IMR-90 (cell line): ENCODE results near the gene SLC25A19. TPM values are rescaled to one million over a fixed set of nuclear protein-coding genes. Genes with fewer than 3 reads are reported as not detected.

Source experiments
- ATAC-seq: fragments of 200-7000 bp; cut with Tn5 transposase; 2 replicates; pipeline ENCODE4 v1.9.1; 2020; ENCODE audit warnings: low read depth, mild to moderate bottlenecking, moderate library complexity
- BruUV-seq: library from RNA; stranded (reverse); fragments of 400-500 nt; replicated peaks from 2 replicates; lab custom pipeline; 2021; lab: Mats Ljungman, UMichigan
- CTCF ChIA-PET: fragments of 300-600 bp; formaldehyde crosslinking; extraction: SDS; loops from one replicate; lab custom pipeline; 2021; ENCODE audit warnings: antibody characterized with exemption; lab: Yijun Ruan, JAX
- POLR2A ChIA-PET: fragments of 300-600 bp; sonication (Branson Sonifier 250); formaldehyde crosslinking; loops from one replicate; lab custom pipeline; 2022; ENCODE audit warnings: antibody characterized with exemption; ENCODE audit not compliant: unreplicated experiment; lab: Charles Lee
- DNase-seq: peaks from one replicate; pipeline ENCODE4 v3.0.0; 2013
- H2AFZ ChIP-seq: replicated peaks from 2 replicates; pipeline ENCODE3; 2013; ENCODE audit warnings: low read length, mild to moderate bottlenecking; ENCODE audit not compliant: poor library complexity
- H2AK5ac ChIP-seq: 2 replicates; pipeline ENCODE4 v1.6.1; 2013; ENCODE audit warnings: low read depth, low read length, inconsistent platforms
- H2AK9ac ChIP-seq: replicated peaks from 2 replicates; pipeline ENCODE3; 2013; ENCODE audit warnings: mild to moderate bottlenecking, low read depth, low read length, moderate library complexity; ENCODE audit not compliant: poor library complexity
- H2BK120ac ChIP-seq: 2 replicates; pipeline ENCODE4 v1.6.1; 2013; ENCODE audit warnings: low read depth, low read length, inconsistent platforms
- H2BK15ac ChIP-seq: 3 replicates; pipeline ENCODE4 v1.6.1; 2013; ENCODE audit warnings: low read depth, low read length, inconsistent platforms
- H2BK20ac ChIP-seq: 2 replicates; pipeline ENCODE4 v1.6.1; 2013; ENCODE audit warnings: low read depth, mild to moderate bottlenecking, inconsistent platforms, low read length, moderate library complexity
- H2BK5ac ChIP-seq: 2 replicates; pipeline ENCODE4 v1.6.1; 2013; ENCODE audit warnings: mild to moderate bottlenecking, low read depth, low read length, inconsistent platforms; ENCODE audit not compliant: poor library complexity, severe bottlenecking
- H3K14ac ChIP-seq: replicated peaks from 2 replicates; pipeline ENCODE4 v1.6.1; 2013; ENCODE audit warnings: low read depth, low read length, inconsistent platforms
- H3K18ac ChIP-seq: 2 replicates; pipeline ENCODE4 v1.6.1; 2013; ENCODE audit warnings: low read depth, low read length, control low read depth
- H3K23ac ChIP-seq: 2 replicates; pipeline ENCODE4 v1.6.1; 2013; ENCODE audit warnings: low read depth, low read length, inconsistent platforms
- H3K27ac ChIP-seq: 2 replicates; pipeline ENCODE4 v1.5.1; 2013; ENCODE audit warnings: mild to moderate bottlenecking, control low read depth, low read length; ENCODE audit not compliant: insufficient read depth
- H3K27me3 ChIP-seq: 2 replicates; pipeline ENCODE4 v1.6.1; 2013; ENCODE audit warnings: low read length; ENCODE audit not compliant: control insufficient read depth, insufficient read depth
- H3K36me3 ChIP-seq: 2 replicates; pipeline ENCODE4 v1.6.1; 2013; ENCODE audit warnings: low read length, mixed read lengths; ENCODE audit not compliant: control insufficient read depth, insufficient read depth
- H3K4ac ChIP-seq: 2 replicates; pipeline ENCODE4 v1.6.1; 2013; ENCODE audit warnings: low read depth, low read length, inconsistent platforms
- H3K4me1 ChIP-seq: 2 replicates; pipeline ENCODE4 v1.6.1; 2013; ENCODE audit warnings: low read length, mixed read lengths; ENCODE audit not compliant: control insufficient read depth, insufficient read depth
- H3K4me2 ChIP-seq: 2 replicates; pipeline ENCODE4 v1.6.1; 2013; ENCODE audit warnings: low read depth, mild to moderate bottlenecking, control low read depth, low read length, moderate library complexity
- H3K4me3 ChIP-seq: 2 replicates; pipeline ENCODE4 v1.5.1; 2013; ENCODE audit warnings: low read depth, mild to moderate bottlenecking, control low read depth, low read length, moderate library complexity; ENCODE audit not compliant: insufficient read depth
- H3K56ac ChIP-seq: 2 replicates; pipeline ENCODE4 v1.6.1; 2013; ENCODE audit warnings: low read length, inconsistent platforms; ENCODE audit not compliant: insufficient read depth; ENCODE audit errors: extremely low read depth
- H3K79me1 ChIP-seq, 2 experiments: 2 replicates each; pipeline ENCODE4 v1.6.1; 2013; ENCODE audit warnings: low read length in 2 of 2, inconsistent platforms in 1 of 2, low read depth in 1 of 2
- H3K9ac ChIP-seq: 2 replicates; pipeline ENCODE4 v1.6.1; 2013; ENCODE audit warnings: low read depth, low read length, control low read depth
- H3K9me1 ChIP-seq: 2 replicates; pipeline ENCODE4 v1.6.1; 2013; ENCODE audit warnings: low read length, inconsistent platforms; ENCODE audit not compliant: insufficient read depth
- H3K9me3 ChIP-seq: 2 replicates; pipeline ENCODE4 v1.6.1; 2013; ENCODE audit warnings: low read length; ENCODE audit not compliant: control insufficient read depth, insufficient read depth
- H4K20me1 ChIP-seq: 2 replicates; pipeline ENCODE4 v1.6.1; 2013; ENCODE audit warnings: low read length, inconsistent platforms; ENCODE audit not compliant: insufficient read depth
- H4K5ac ChIP-seq: 2 replicates; pipeline ENCODE4 v1.6.1; 2013; ENCODE audit warnings: mild to moderate bottlenecking, low read depth, low read length, control low read depth
- H4K8ac ChIP-seq, 2 experiments: 2 replicates each; pipeline ENCODE4 v1.6.1; 2013; ENCODE audit warnings: low read depth in 2 of 2, low read length in 2 of 2, control low read depth in 1 of 2, inconsistent platforms in 1 of 2
- H4K91ac ChIP-seq: 2 replicates; pipeline ENCODE4 v1.6.1; 2013; ENCODE audit warnings: low read depth, low read length, inconsistent platforms; ENCODE audit not compliant: insufficient read depth
- BHLHE40 ChIP-seq: fragments of 150-350 bp; IDR thresholded peaks from 2 replicates; pipeline ENCODE4 v1.6.1; 2016; ENCODE audit warnings: mild to moderate bottlenecking, low read depth, low read length
- FOS ChIP-seq: fragments of 150-350 bp; IDR thresholded peaks from 2 replicates; pipeline ENCODE4 v1.6.1; 2016; ENCODE audit warnings: low read depth, low read length
- MAFK ChIP-seq: IDR thresholded peaks from 2 replicates; pipeline ENCODE4 v1.6.1; 2012; ENCODE audit warnings: low read depth, low read length, improper control_type of control experiment
- MAZ ChIP-seq: IDR thresholded peaks from 2 replicates; pipeline ENCODE4 v1.6.1; 2012; ENCODE audit warnings: low read depth, mild to moderate bottlenecking, low read length, improper control_type of control experiment, moderate library complexity, borderline replicate concordance
- MXI1 ChIP-seq: IDR thresholded peaks from 2 replicates; pipeline ENCODE4 v1.6.1; 2012; ENCODE audit warnings: low read depth, mild to moderate bottlenecking, low read length, moderate library complexity, borderline replicate concordance
- NFE2L2 ChIP-seq: fragments of 150-350 bp; IDR thresholded peaks from 2 replicates; pipeline ENCODE4 v1.6.1; 2016; ENCODE audit warnings: low read depth, mild to moderate bottlenecking, low read length
- POLR2A ChIP-seq: IDR thresholded peaks from 2 replicates; pipeline ENCODE4 v1.6.1; 2012; ENCODE audit warnings: mild to moderate bottlenecking, low read depth, low read length
- RAD21 ChIP-seq: IDR thresholded peaks from 2 replicates; pipeline ENCODE4 v1.6.1; 2012; ENCODE audit warnings: low read length, improper control_type of control experiment
- RCOR1 ChIP-seq: IDR thresholded peaks from 2 replicates; pipeline ENCODE4 v1.6.1; 2012; ENCODE audit warnings: mild to moderate bottlenecking, low read length, improper control_type of control experiment; ENCODE audit not compliant: insufficient replicate concordance
- SMC3 ChIP-seq: fragments of 150-350 bp; IDR thresholded peaks from 2 replicates; pipeline ENCODE4 v1.6.1; 2016; ENCODE audit warnings: low read depth, mild to moderate bottlenecking, antibody characterized with exemption, low read length, moderate library complexity
- WGBS, 2 experiments: methylation state at CpG; one replicate each; pipeline versions ENCODE4 v1.1.5 to v1.1.7; 2013; ENCODE audit warnings: missing lambda C conversion rate in 2 of 2; ENCODE audit not compliant: insufficient read length in 1 of 2; ENCODE audit errors: extremely low coverage in 2 of 2; 5-methylcytosine and 5-hydroxymethylcytosine counted together
- dilution Hi-C: fragments of 300-500 bp; cut with HindIII; formaldehyde crosslinking; loops from one replicate; pipeline ENCODE4 v1.14.3; 2018; ENCODE audit warnings: low sequenced_read_pairs; ENCODE audit not compliant: unreplicated experiment
- in situ Hi-C: fragments of 300-500 bp; cut with MboI; formaldehyde crosslinking; loops from 3 replicates; pipeline ENCODE4 v1.14.3; 2019; ENCODE audit warnings: low sequenced_read_pairs, inconsistent platforms, mixed read lengths
- intact Hi-C: fragments of 100-400 bp; cut with micrococcal nuclease; formaldehyde crosslinking; loops from 2 replicates; pipeline ENCODE4 v1.10.0; 2022
- polyA plus RNA-seq, 3 experiments: library from polyadenylated mRNA; depleted of rRNA; stranded (reverse); fragments of >200 nt; gene quantifications; 2 replicates each; pipeline ENCODE4 v1.2.3, GENCODE V29; 2012; ENCODE audit warnings: low replicate concordance in 1 of 3
- total RNA-seq: library from RNA; depleted of rRNA; stranded (reverse); fragments of >200 nt; gene quantifications from 2 replicates; pipeline ENCODE4 v1.2.3, GENCODE V29; 2012
- TF ChIP-seq, protein P1 (sequence below): conservative IDR thresholded peaks from 2 replicates; pipeline ENCODE4 v1.5.1; 2012; ENCODE audit warnings: mild to moderate bottlenecking, low read depth, low read length, improper control_type of control experiment
- TF ChIP-seq, protein P2 (sequence below): fragments of 150-350 bp; IDR thresholded peaks from 2 replicates; pipeline ENCODE4 v1.6.1; 2016; ENCODE audit warnings: low read depth, mild to moderate bottlenecking, low read length, moderate library complexity, borderline replicate concordance

The SLC25A19 gene
- total and polyA plus RNA-seq, 2 of the 4 experiments (the other 2 are of a cell fraction) = 9.1 to 9.2 TPM

DNA sequence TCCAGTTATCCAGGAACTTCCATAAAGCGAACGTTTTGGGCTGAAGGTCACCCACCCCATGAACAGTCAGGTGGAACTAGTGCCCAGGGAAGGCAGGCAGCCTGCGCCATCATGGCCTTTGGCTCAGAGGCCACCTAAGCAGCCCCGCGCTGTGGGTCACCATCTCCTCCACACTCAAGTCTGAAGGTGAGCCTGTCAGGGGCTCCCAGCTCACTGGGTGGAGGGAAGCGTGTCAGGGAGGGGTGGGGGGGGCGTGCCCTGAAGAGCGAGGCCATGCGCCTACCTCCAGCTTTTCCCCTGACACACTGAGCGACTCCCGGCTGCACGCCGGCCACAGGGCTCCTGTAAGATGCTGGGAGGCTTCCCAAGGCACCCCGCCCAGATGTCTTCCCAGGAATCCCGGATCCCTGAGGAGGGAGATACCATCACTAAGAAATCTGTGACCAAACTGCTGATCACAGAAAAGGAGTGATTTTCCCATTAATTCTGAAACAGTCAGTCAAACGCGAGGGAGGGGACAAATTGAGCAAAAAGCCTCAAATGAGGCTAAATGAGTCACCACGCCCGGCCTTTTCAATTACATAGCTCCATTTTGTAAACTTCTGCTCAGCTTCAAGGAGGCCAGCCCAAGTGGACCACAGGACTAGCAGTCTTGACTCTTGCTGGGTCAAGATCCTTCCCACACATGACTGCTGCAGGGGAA, 26.5 kb upstream of the SLC25A19 start:
- ChIA-PET POLR2A (no interaction called here), CTCF (interaction anchor here (0.7 kb wide), 1 partner anchor 45 kb away, joined by 3 read pairs; the partner anchor contains the start of gene MIF4GD)
- Histone ChIP-seq H4K91ac (no peak overlapping the region), H3K4me2 (no peak overlapping the region), H2AFZ (no peak overlapping the region), H3K4me1 (peaks cover 9% of the 10 kb centered on the region; the same call in 1 of the 2 replicates), H3K56ac (no peak overlapping the region), H4K20me1 (peaks cover 6% of the 10 kb centered on the region; the same call in 1 of the 2 replicates), H3K4me3 (no peak overlapping the region), H2BK5ac (no peak overlapping the region), H3K79me1 (peaks cover 0 to 20% of the 10 kb centered on the region in 2 experiments; a peak in 3 of 4 replicates), H3K14ac (no peak overlapping the region), H3K9ac (no peak overlapping the region), H2AK9ac (no peak overlapping the region), H3K9me3 (no peaks in the 10 kb centered on the region), H4K8ac (no peak overlapping the region), H2BK15ac (no peak overlapping the region), H2BK20ac (no peak overlapping the region), H3K4ac (no peak overlapping the region), H3K27ac (no peak overlapping the region), H4K5ac (no peak overlapping the region), H3K27me3 (no peaks in the 10 kb centered on the region), H3K23ac (no peak overlapping the region), H3K18ac (no peak overlapping the region), H2AK5ac (peak overlapping the region; percentile 23; the same call in 1 of the 2 replicates), H3K9me1 (peaks cover 12% of the 10 kb centered on the region), H2BK120ac (no peak overlapping the region), H3K36me3 (peaks cover 20% of the 10 kb centered on the region; the same call in 1 of the 2 replicates)
- no TSS peak for BruUV-seq
- peak; percentile 47 for DNase-seq
- intact Hi-C loops = no loop called here
- in situ Hi-C loops = no loop called here
- 83% methylated on average over 2 of the region's 19 CpGs; no CpG with 5 or more reads in 1 of the 2 experiments for WGBS, 2 experiments
- dilution Hi-C loops = no loop called here
- ATAC-seq = peak; percentile 62
- no peak for TF ChIP-seq RAD21
- TF ChIP-seq POLR2A = no peak
- TF ChIP-seq, protein P1, sequence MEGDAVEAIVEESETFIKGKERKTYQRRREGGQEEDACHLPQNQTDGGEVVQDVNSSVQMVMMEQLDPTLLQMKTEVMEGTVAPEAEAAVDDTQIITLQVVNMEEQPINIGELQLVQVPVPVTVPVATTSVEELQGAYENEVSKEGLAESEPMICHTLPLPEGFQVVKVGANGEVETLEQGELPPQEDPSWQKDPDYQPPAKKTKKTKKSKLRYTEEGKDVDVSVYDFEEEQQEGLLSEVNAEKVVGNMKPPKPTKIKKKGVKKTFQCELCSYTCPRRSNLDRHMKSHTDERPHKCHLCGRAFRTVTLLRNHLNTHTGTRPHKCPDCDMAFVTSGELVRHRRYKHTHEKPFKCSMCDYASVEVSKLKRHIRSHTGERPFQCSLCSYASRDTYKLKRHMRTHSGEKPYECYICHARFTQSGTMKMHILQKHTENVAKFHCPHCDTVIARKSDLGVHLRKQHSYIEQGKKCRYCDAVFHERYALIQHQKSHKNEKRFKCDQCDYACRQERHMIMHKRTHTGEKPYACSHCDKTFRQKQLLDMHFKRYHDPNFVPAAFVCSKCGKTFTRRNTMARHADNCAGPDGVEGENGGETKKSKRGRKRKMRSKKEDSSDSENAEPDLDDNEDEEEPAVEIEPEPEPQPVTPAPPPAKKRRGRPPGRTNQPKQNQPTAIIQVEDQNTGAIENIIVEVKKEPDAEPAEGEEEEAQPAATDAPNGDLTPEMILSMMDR = no peak
- TF ChIP-seq, protein P2, sequence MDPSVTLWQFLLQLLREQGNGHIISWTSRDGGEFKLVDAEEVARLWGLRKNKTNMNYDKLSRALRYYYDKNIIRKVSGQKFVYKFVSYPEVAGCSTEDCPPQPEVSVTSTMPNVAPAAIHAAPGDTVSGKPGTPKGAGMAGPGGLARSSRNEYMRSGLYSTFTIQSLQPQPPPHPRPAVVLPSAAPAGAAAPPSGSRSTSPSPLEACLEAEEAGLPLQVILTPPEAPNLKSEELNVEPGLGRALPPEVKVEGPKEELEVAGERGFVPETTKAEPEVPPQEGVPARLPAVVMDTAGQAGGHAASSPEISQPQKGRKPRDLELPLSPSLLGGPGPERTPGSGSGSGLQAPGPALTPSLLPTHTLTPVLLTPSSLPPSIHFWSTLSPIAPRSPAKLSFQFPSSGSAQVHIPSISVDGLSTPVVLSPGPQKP = no peak
- TF ChIP-seq NFE2L2 = no peak
- no peak for TF ChIP-seq BHLHE40
- no peak for TF ChIP-seq SMC3
- TF ChIP-seq MAFK = no peak
- no peak for TF ChIP-seq MAZ
- no peak for TF ChIP-seq RCOR1
- no peak for TF ChIP-seq FOS
- TF ChIP-seq MXI1 = no peak
